Jurkat, Clone E6-1 (cell line): ENCODE measurements around the gene AMMECR1.

Experiments
- DNase-seq: peaks from one replicate; pipeline ENCODE4 v3.0.0-alpha.2; 2011; ENCODE audit warnings: low read depth, low spot score
- H3K4me3 ChIP-seq: 2 replicates; pipeline ENCODE4 v1.5.1; 2011; ENCODE audit warnings: mild to moderate bottlenecking, low read length, control low read depth, moderate library complexity

AMMECR1 gene

GRCh38 chrX:110181459-110182137 lies 136.3 kb downstream of the AMMECR1 start:
- no peak for DNase-seq
- H3K4me3 ChIP-seq: no peak overlapping the region

GRCh38 chrX:110180928-110181310 lies 137.0 kb downstream of the AMMECR1 start:
- no peak overlapping the region for H3K4me3 ChIP-seq
- DNase-seq: no peak

DNA sequence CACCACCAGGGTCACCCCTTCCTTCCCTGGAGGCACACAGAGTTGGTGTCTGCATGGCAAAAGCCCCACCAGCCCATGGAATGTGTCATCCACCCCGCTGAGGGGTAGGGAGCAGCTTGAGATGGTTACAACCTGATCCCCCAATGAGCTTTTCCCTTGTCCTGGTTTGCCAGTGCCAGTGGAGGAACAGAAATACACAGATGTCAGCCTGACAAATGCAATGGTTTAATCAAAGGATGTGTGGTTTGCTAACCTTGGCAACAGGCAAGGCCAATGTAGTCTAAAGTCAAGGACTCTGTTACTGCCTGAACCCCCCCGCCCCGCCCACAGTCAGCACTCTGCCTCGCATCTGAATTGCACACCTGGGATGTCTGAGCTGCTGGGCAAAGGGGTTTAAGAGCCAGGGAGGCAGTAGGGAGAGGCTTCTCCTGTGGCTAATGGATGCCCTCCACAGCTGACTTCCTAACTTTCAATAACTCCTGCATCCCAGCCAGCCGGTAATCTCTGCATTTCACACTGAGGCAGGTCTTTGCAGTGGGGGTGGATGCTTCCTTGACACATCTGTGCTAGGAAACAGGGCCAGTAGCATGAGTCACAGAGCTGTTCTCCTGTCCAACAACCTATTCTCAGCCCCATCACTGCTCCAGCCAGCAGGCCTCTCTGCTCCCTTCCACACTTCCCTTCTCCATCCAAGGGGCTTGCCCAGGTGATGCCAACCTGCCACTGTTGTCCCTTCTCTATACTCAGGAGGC lies 137.5 kb downstream of the AMMECR1 start:
- no peak overlapping the region for H3K4me3 ChIP-seq
- peak; percentile 23 for DNase-seq

- no peak for DNase-seq
- H3K4me3 ChIP-seq: no peak overlapping the region
Observed at GRCh38 chrX:110178179-110178865, 139.6 kb downstream of the AMMECR1 start.

- DNase-seq: no peak
- H3K4me3 ChIP-seq: no peak overlapping the region
Observed at GRCh38 chrX:110175696-110176095, 142.2 kb downstream of the AMMECR1 start.

GRCh38 chrX:110175146-110175545 lies 142.7 kb downstream of the AMMECR1 start:
- H3K4me3 ChIP-seq: no peak overlapping the region
- DNase-seq: no peak

DNA sequence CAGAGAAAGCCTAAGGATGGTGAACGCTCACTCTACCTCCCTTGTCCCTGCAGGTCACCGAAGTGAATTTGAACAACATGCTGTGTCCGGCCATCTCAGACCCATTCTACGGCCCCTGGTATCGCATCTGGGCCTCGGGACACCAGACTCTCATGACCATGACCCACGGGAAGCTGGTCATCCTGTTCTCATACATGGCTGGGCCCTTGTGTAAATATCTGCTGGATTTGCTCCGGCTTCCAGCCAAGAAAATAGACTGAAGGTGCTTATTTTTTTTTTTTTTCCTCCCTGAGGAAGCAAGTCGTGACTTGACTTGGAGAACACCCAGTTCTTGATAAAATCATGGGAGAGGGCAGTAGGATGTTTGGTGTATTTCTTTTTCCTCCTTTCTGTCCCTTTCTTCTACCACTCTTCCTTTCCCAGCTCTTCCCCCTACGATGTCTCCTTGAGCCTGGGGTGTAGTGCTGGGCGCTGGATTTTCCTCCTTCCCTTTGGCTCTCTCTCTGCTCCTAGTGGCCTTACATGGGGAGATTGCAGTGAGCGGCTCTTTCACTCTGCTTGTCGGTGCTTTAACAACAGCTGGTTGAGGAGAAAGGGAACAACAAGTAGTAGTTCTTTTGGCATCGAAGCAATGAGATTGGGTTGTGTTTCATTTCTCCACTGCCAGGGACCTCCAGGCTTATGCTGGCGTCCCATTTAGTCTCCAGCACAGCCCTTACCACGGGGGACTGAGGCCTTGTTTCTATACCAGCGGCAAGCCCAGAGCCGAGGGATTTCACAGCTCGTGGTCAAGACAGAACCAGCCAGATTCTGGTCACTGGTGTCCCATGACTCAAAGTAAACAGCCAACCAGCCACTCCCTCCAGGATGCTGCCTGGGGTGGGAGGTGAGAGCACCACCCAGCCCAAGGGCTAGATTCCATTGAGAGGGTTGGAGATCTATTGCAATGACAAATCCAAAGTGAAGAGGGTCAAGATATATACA lies 144.4 kb downstream of the AMMECR1 start:
- no peak overlapping the region for H3K4me3 ChIP-seq
- no peak for DNase-seq

DNA sequence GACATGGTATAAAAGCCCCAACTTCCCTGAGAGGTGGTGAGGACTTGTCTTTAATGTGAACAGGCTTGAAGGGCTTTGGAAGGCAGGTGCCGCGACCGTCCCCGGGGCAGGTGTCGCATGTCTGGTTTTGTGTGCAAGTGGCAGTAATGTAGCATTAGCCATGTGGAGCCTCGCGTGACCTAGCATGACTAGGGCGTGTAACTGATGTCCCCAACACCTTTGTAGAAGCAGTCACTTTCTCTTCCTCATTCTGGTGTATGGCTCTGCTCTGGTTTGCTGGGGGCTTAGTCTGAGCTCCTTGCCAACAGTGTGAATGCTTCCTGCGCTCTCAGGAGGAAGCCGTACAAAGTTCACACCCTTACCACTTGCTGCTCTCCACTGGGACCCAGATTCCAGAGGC lies 145.7 kb downstream of the AMMECR1 start:
- DNase-seq: no peak
- H3K4me3 ChIP-seq: no peak overlapping the region

DNA sequence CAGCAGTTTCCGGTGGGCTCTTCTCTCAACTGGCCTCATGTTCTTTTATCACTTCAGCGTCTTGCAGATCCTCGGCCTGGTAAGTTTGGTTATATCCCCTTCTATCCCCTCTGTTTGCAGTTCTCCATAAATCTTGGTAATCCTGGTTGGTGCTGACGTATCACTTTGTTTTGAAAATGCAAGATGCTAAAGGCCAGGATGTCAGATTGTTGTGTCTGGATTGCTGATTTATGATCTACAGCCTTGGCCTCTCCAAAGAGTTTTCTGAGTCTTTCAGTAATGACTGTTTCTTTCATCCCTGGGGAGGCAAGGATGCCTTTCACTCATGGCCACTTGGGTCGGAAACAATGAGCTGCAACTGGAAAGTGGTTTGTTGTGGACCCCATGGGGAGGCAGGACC lies 146.4 kb downstream of the AMMECR1 start:
- no peak overlapping the region for H3K4me3 ChIP-seq
- no peak for DNase-seq

- DNase-seq: no peak
- H3K4me3 ChIP-seq: no peak overlapping the region
Observed at GRCh38 chrX:110170029-110170428, 147.9 kb downstream of the AMMECR1 start.

DNA sequence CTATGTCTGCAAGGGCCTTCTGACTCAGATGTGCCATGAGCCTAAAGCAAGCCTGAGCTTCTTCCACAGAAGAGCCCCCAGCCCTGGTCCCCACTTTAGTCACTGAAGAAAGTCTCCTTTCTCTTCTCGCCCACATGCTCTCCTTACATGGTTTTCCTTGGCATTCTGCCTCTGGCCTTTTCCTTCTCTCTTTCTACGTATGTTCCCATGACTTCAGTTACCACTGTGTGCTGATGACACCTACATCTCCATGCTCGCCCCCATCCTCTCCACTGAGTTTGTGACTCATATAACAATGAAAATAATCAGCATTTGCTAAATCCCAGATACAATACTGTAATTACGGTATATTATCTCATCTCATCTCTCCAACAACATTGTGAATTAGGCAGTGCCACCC lies 149.3 kb downstream of the AMMECR1 start:
- no peak overlapping the region for H3K4me3 ChIP-seq
- no peak for DNase-seq

DNA sequence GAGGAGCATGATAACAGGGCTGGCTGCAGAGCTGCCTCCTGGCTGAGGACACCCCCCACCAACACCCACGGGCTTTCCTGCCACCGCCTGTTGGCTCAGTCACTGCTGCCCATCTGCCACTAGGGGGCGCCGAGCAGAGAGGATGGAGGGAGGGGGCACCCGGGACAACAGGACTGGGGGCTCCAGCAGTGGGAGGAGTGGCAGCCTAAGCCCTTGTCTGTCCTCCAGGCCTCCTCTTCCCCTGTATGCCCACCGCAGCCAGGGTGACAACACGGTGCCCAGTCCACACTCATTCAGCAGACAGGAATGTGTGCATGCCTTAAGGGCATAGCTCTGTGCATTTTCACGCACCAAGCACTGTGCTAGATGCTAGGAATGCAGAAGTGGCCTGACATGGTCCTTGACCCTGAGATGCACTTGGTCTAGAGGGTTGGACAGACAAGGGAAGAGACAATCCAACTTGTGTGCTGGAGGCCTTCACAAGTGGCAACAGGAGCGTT lies 149.9 kb downstream of the AMMECR1 start:
- no peak overlapping the region for H3K4me3 ChIP-seq
- no peak for DNase-seq

DNA sequence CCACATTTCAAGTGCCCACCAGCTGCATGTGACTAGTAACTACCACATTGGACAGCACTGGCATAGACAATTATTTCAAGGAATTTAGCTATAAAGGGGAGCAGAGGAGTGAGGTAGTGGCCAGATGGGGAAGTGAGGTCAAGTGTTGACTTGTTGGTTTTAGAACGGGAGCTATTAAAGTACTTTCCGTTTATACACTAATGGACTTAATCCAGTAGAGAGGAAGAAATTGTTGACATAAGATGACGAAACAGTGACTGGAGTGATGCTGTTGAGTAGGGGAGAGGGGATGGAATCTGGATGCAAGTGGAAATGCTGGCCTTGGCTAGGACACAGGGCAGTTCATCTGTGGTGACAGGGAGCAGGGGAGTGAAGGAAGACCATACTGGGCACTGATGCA lies 154.4 kb downstream of the AMMECR1 start:
- no peak for DNase-seq
- H3K4me3 ChIP-seq: no peak overlapping the region

DNA sequence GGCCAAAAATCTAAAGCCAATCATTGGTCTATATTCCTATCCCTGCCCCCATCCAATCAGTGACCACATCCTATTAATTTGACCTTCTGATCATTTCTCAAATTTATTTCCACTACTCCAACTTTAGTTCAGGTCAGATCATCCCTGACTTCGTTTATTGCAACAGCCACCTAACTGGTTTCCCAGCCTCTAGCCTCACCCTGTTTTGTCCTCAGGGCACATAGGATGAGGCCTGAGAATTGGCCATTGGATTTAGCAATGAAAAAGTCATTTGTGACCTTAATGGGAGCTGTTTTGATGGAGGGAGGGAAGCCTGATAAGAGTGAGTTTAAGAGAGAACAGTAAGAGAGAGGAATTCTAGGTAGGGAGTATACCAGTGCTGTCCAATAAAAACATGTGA lies 155.0 kb downstream of the AMMECR1 start:
- no peak for DNase-seq
- no peak overlapping the region for H3K4me3 ChIP-seq

GRCh38 chrX:110162131-110162530 lies 155.8 kb downstream of the AMMECR1 start:
- no peak for DNase-seq
- no peak overlapping the region for H3K4me3 ChIP-seq

- H3K4me3 ChIP-seq: no peak overlapping the region
- no peak for DNase-seq
Observed at GRCh38 chrX:110161361-110161686, 156.6 kb downstream of the AMMECR1 start.

DNA sequence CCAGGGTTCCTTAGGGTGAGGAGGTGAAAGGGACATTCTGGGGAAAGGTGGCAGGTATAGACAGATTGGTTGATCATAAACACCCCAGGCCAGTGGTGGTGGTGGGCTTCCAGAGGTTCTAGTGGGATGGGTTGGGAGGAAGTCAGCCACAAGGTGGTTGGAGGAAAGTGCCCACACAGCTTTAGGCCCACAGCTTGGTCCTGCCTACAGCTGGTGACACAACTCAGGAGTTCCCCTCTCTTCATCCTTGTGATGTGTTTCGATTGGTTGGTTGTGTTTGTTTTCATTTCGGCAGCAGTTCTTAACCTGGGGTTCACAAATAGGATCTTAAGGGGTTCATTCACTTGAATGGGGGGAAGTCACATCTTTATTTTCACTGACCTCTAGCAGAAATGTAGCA lies 158.0 kb downstream of the AMMECR1 start:
- no peak overlapping the region for H3K4me3 ChIP-seq
- no peak for DNase-seq

GRCh38 chrX:110159235-110159634 lies 158.7 kb downstream of the AMMECR1 start:
- H3K4me3 ChIP-seq: no peak overlapping the region
- DNase-seq: peak; percentile 21

GRCh38 chrX:110157444-110157843 lies 160.4 kb downstream of the AMMECR1 start:
- DNase-seq: no peak
- H3K4me3 ChIP-seq: no peak overlapping the region
